Germinal center (tissue), 1 donor: ENCODE measurements around the gene MUC2.

Source experiments
- DNase-seq: peaks from one replicate; pipeline ENCODE4 v3.0.0; 2012; ENCODE audit warnings: mixed read lengths, low spot score

The MUC2 gene

GRCh38 chr11:1051356-1052132, 23.1 kb upstream of the MUC2 start:
- no peak for DNase-seq

- DNase-seq = no peak
Measured at GRCh38 chr11:1052133-1053011, 22.3 kb upstream of the MUC2 start.

GRCh38 chr11:1053121-1053901, 21.4 kb upstream of the MUC2 start:
- no peak for DNase-seq

GRCh38 chr11:1054143-1055108, 20.2 kb upstream of the MUC2 start:
- no peak for DNase-seq

GRCh38 chr11:1055109-1055703, 19.5 kb upstream of the MUC2 start:
- DNase-seq = no peak

- DNase-seq = no peak
Measured at GRCh38 chr11:1055990-1056771, 18.5 kb upstream of the MUC2 start.

GRCh38 chr11:1057806-1058205, 16.9 kb upstream of the MUC2 start:
- no peak for DNase-seq

GRCh38 chr11:1059759-1060158, 14.9 kb upstream of the MUC2 start:
- no peak for DNase-seq

GRCh38 chr11:1060410-1060809, 14.3 kb upstream of the MUC2 start:
- DNase-seq = no peak

- DNase-seq = no peak
Measured at GRCh38 chr11:1060852-1061616, 13.6 kb upstream of the MUC2 start.

- DNase-seq = no peak
Measured at GRCh38 chr11:1062075-1062820, 12.4 kb upstream of the MUC2 start.

- no peak for DNase-seq
Measured at GRCh38 chr11:1064167-1064566, 10.5 kb upstream of the MUC2 start.

- DNase-seq = no peak
Measured at GRCh38 chr11:1067812-1068496, 6.7 kb upstream of the MUC2 start.

- no peak for DNase-seq
Measured at GRCh38 chr11:1069740-1070139, 4.9 kb upstream of the MUC2 start.

GRCh38 chr11:1070594-1071462, 3.8 kb upstream of the MUC2 start:
- DNase-seq = no peak

GRCh38 chr11:1071571-1072115, 3.0 kb upstream of the MUC2 start:
- no peak for DNase-seq
